Endothelial cell of umbilical vein (primary cell): ENCODE results near the gene CPVL.
A peak's percentile ranks its signal among the peaks of the same experiment; 100 is the strongest.

Source experiments
- EZH2 ChIP-seq: IDR thresholded peaks from 2 replicates; pipeline ENCODE4 v1.6.1; 2012; ENCODE audit warnings: borderline replicate concordance, low read depth, mild to moderate bottlenecking, moderate library complexity, low read length, inconsistent platforms; ENCODE audit not compliant: severe bottlenecking
- FOS ChIP-seq: IDR thresholded peaks from 2 replicates; pipeline ENCODE4 v1.6.1; 2011; ENCODE audit warnings: mild to moderate bottlenecking, low read length, moderate library complexity, borderline replicate concordance; ENCODE audit not compliant: insufficient read depth
- MYC ChIP-seq: IDR thresholded peaks from one replicate; pipeline ENCODE4 v1.6.1; 2011; ENCODE audit warnings: mild to moderate bottlenecking, low read depth, low read length
- POLR2A ChIP-seq: IDR thresholded peaks from 2 replicates; pipeline ENCODE4 v1.6.1; 2012; ENCODE audit warnings: low read depth, mild to moderate bottlenecking, control low read depth, low read length
- POLR2AphosphoS5 ChIP-seq: IDR thresholded peaks from 2 replicates; pipeline ENCODE4 v1.6.1; 2012; ENCODE audit warnings: low read depth, mild to moderate bottlenecking, control low read depth, low read length, moderate library complexity; ENCODE audit not compliant: insufficient read depth
- TF ChIP-seq, protein P1 (sequence below), 2 donors: IDR thresholded peaks; 1 replicate in 1 of 2; 2 replicates in 1 of 2; pipeline ENCODE4 v1.5.1; 2011; ENCODE audit warnings: low read length in 2 of 2, mild to moderate bottlenecking in 2 of 2, moderate library complexity in 2 of 2, control low read depth in 1 of 2, inconsistent platforms in 1 of 2, low read depth in 1 of 2; ENCODE audit not compliant: insufficient read depth in 1 of 2; ENCODE audit errors: extremely low read depth in 1 of 2
- TF ChIP-seq, protein P2 (sequence below): IDR thresholded peaks from 2 replicates; pipeline ENCODE4 v1.6.1; 2011; ENCODE audit not compliant: insufficient read depth, insufficient read length

DNA sequence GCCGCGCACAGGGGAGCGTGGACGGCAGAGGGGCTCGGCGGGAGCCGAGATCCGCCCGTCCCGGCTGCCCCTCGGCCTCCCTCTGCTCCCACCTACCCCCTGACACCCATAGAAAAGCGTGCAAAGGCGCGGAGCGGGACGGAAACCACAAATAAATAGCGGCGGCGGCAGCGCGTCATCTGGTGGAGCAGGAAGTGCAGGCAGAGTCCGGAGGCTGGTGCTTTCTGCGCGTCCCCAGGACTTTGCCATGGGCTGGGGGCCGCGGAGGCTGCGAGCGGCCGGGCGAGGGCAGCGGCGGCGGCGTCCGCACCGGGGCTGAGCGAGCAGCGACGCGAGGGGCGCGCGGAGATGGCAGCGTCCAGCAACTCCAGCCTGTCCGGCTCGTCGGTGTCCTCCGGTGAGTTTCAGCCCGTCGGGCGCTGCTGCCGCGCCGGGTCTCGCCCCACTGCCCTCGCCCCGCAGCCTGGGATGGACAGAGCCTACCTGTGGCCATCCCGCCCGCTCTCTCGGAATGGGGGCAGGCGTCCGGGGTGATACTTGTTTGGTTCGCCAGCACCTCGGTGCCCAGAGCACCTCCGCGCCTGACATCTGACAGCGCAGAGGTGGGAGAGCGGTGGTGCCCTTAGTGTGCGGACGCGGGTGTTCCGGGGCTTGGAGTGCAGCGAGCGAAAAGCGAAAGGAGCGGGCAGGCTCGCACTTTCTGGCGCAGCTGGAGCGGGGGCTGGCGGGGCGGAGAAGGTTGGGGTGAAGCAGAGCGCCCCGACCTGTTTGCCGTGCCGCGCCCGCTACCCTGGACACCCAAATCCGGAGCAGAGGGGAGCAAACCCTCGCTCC, 48.5 kb upstream of the CPVL start, which contains the start of gene CHN2:
- TF ChIP-seq, protein P1, sequence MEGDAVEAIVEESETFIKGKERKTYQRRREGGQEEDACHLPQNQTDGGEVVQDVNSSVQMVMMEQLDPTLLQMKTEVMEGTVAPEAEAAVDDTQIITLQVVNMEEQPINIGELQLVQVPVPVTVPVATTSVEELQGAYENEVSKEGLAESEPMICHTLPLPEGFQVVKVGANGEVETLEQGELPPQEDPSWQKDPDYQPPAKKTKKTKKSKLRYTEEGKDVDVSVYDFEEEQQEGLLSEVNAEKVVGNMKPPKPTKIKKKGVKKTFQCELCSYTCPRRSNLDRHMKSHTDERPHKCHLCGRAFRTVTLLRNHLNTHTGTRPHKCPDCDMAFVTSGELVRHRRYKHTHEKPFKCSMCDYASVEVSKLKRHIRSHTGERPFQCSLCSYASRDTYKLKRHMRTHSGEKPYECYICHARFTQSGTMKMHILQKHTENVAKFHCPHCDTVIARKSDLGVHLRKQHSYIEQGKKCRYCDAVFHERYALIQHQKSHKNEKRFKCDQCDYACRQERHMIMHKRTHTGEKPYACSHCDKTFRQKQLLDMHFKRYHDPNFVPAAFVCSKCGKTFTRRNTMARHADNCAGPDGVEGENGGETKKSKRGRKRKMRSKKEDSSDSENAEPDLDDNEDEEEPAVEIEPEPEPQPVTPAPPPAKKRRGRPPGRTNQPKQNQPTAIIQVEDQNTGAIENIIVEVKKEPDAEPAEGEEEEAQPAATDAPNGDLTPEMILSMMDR (IDR thresholded peaks at IDR 0.05; ENCODE audit: extremely low read depth in 1 of 2, insufficient read depth in 1 of 2, low read depth in 1 of 2, low read length in 2 of 2) = no peak
- no peak for TF ChIP-seq POLR2AphosphoS5
- TF ChIP-seq MYC = no peak
- no peak for TF ChIP-seq POLR2A
- TF ChIP-seq EZH2 = peak; percentile 46
- TF ChIP-seq, protein P2, sequence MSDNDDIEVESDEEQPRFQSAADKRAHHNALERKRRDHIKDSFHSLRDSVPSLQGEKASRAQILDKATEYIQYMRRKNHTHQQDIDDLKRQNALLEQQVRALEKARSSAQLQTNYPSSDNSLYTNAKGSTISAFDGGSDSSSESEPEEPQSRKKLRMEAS = no peak
- TF ChIP-seq FOS = no peak
